Endodermal cell (in vitro differentiated cells): ENCODE data around the gene CCDC152. TPM values are rescaled to one million over a fixed set of nuclear protein-coding genes. Genes with fewer than 3 reads are reported as not detected.

Experiments
- DNase-seq: peaks from one replicate; pipeline ENCODE4 v3.0.0-alpha.2; 2017
- H3K27ac ChIP-seq: 2 replicates; pipeline ENCODE4 v1.5.1; 2013; ENCODE audit warnings: mild to moderate bottlenecking, low read depth, low read length, moderate library complexity
- H3K27me3 ChIP-seq: 2 replicates; pipeline ENCODE4 v1.6.1; 2013; ENCODE audit warnings: mild to moderate bottlenecking, low read length, moderate library complexity; ENCODE audit not compliant: insufficient read depth, control insufficient read depth, poor library complexity, severe bottlenecking
- H3K36me3 ChIP-seq: 2 replicates; pipeline ENCODE4 v1.7.0; 2013; ENCODE audit warnings: mild to moderate bottlenecking, low read length, moderate library complexity; ENCODE audit not compliant: control insufficient read depth, insufficient read depth
- H3K4me1 ChIP-seq: one replicate; pipeline ENCODE4 v1.7.0; 2013; ENCODE audit warnings: low read length; ENCODE audit not compliant: control insufficient read depth, insufficient read depth
- H3K4me3 ChIP-seq: 2 replicates; pipeline ENCODE4 v1.5.1; 2013; ENCODE audit warnings: mild to moderate bottlenecking, low read length, moderate library complexity
- H3K9ac ChIP-seq: 2 replicates; pipeline ENCODE4 v1.6.1; 2013; ENCODE audit warnings: mild to moderate bottlenecking, low read length, moderate library complexity; ENCODE audit not compliant: poor library complexity, severe bottlenecking; ENCODE audit errors: extremely low read depth
- H3K9me3 ChIP-seq: 2 replicates; pipeline ENCODE4 v1.6.1; 2013; ENCODE audit warnings: mild to moderate bottlenecking, low read length, moderate library complexity; ENCODE audit not compliant: control insufficient read depth
- H3K27ac Mint-ChIP-seq: 2 replicates; pipeline ENCODE4 v1.8.0; 2020; ENCODE audit warnings: mixed read lengths
- H3K27me3 Mint-ChIP-seq: 2 replicates; pipeline ENCODE4 v1.8.0; 2021; ENCODE audit warnings: mild to moderate bottlenecking, mixed read lengths; ENCODE audit not compliant: insufficient read depth
- H3K36me3 Mint-ChIP-seq: 2 replicates; pipeline ENCODE4 v1.8.0; 2020; ENCODE audit warnings: low read depth, mixed read lengths
- H3K4me1 Mint-ChIP-seq: 2 replicates; pipeline ENCODE4 v1.8.0; 2020; ENCODE audit warnings: mixed read lengths
- H3K4me3 Mint-ChIP-seq: 2 replicates; pipeline ENCODE4 v1.8.0; 2020; ENCODE audit warnings: mild to moderate bottlenecking, moderate library complexity, mixed read lengths
- H3K9me3 Mint-ChIP-seq: 2 replicates; pipeline ENCODE4 v1.8.0; 2020; ENCODE audit warnings: mild to moderate bottlenecking, mixed read lengths
- WGBS, 2 experiments: methylation state at CpG; one replicate each; pipeline versions ENCODE4 v1.1.5 to v1.1.7; 2013; ENCODE audit warnings: missing lambda C conversion rate in 2 of 2, mixed read lengths in 1 of 2; ENCODE audit not compliant: insufficient coverage in 1 of 2, insufficient read length in 1 of 2; 5-methylcytosine and 5-hydroxymethylcytosine counted together
- total RNA-seq, 2 donors: library from RNA; stranded (reverse); fragmentation: NEBNext Ultra II Directional in 1 of 2; extraction: Animal tissue kit (Norgen Biotek cat#: 25700) in 1 of 2; gene quantifications; 2 replicates in 1 of 2; 3 replicates in 1 of 2; pipeline ENCODE4 v1.2.1, GENCODE V29; 2021
- TF ChIP-seq, protein P1 (sequence below): fragments of 200-600 bp; sonication (generic); conservative IDR thresholded peaks from 2 replicates; pipeline ENCODE4 v1.5.0; 2021; ENCODE audit warnings: antibody characterized with exemption, mild to moderate bottlenecking

The CCDC152 gene
- total RNA-seq, 2 donors from 2014 or later, result 4.7 to 13.9 TPM

DNA sequence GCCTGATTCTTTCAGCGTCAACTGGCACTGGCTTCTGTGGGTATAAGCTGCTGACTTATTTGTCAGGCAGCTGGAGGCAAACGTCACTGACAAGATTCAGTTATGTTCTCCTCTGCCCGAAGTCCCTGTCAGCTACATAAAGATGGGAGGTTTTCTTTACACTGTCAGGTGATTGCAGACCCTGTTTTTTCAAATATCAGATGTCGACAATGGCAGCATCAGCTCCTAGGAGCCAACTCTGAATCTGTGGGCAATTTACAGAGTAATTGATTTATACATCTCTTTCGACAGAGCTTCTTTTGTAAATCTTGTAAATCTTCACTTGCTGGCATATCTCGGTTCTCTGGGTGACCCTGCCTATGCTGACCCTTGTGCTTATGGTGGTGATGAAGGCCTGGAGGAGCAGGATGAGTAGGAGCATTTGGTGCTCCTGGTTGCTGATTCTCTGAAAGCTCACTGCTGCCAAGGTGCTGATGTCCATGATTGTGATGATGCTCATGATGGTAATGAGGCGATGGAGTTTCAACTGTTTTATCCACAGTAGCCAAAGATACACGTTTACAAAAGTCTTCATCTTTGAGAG is 44.2 kb downstream of the CCDC152 start:
- TF ChIP-seq, protein P1, sequence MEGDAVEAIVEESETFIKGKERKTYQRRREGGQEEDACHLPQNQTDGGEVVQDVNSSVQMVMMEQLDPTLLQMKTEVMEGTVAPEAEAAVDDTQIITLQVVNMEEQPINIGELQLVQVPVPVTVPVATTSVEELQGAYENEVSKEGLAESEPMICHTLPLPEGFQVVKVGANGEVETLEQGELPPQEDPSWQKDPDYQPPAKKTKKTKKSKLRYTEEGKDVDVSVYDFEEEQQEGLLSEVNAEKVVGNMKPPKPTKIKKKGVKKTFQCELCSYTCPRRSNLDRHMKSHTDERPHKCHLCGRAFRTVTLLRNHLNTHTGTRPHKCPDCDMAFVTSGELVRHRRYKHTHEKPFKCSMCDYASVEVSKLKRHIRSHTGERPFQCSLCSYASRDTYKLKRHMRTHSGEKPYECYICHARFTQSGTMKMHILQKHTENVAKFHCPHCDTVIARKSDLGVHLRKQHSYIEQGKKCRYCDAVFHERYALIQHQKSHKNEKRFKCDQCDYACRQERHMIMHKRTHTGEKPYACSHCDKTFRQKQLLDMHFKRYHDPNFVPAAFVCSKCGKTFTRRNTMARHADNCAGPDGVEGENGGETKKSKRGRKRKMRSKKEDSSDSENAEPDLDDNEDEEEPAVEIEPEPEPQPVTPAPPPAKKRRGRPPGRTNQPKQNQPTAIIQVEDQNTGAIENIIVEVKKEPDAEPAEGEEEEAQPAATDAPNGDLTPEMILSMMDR, result no peak
- Histone ChIP-seq H3K27me3 (no peaks in the 10 kb centered on the region), H3K9me3 (no peaks in the 10 kb centered on the region), H3K4me1 (no peaks in the 10 kb centered on the region), H3K27ac (no peak overlapping the region), H3K9ac (no peak overlapping the region), H3K36me3 (peaks cover 5% of the 10 kb centered on the region), H3K4me3 (no peak overlapping the region)
- no peak overlapping the region for H3K4me3 Mint-ChIP-seq
- H3K4me1 Mint-ChIP-seq, result no peaks in the 10 kb centered on the region
- H3K27me3 Mint-ChIP-seq, result no peaks in the 10 kb centered on the region
- DNase-seq, result no peak
- H3K27ac Mint-ChIP-seq, result no peak overlapping the region
- H3K9me3 Mint-ChIP-seq, result peaks cover 7% of the 10 kb centered on the region
- 90 to 100% methylated on average over 3 to 8 of the region's 8 CpGs for WGBS, 2 experiments
- peaks cover 39% of the 10 kb centered on the region for H3K36me3 Mint-ChIP-seq

DNA sequence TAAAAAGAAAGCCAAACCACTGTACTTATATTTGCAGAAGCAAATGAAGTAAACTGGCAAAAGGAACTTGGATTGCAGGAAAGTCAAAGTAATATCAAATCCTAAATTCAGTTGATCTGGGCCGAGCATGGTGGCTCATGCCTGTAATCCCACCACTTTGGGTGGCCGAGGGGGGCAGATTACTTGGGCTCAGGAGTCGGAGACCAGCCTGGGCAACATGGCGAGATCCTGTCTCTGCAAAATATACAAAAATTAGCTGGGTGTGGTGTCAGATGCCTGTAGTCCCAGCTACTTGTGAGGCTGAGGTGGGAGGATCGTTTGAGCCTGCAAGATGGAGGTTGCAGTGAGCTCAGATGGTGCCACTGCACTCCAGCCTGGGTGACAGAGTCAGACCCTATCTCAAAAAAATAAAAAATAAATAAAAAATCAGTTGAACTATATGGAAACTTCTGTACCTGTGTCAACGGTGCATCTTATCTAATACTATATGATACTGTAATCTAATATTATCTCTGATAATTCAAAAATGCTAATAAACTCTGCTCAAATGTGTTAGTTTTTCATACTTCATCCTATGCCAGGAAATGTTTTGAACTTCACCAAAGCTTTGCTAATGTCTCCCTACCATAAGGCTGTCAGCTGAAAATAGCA is 45.0 kb downstream of the CCDC152 start:
- Mint-ChIP-seq H3K4me3 (no peak overlapping the region), H3K27ac (no peak overlapping the region), H3K27me3 (no peaks in the 10 kb centered on the region), H3K9me3 (peaks cover 7% of the 10 kb centered on the region), H3K4me1 (no peaks in the 10 kb centered on the region), H3K36me3 (peaks cover 47% of the 10 kb centered on the region)
- DNase-seq, result no peak
- WGBS, 2 experiments, result 93% methylated on average over 5 to 6 of the region's 6 CpGs
- Histone ChIP-seq H3K9me3 (no peaks in the 10 kb centered on the region), H3K4me1 (no peaks in the 10 kb centered on the region), H3K27me3 (no peaks in the 10 kb centered on the region), H3K36me3 (peaks cover 13% of the 10 kb centered on the region), H3K9ac (no peak overlapping the region), H3K27ac (no peak overlapping the region), H3K4me3 (no peak overlapping the region)
- TF ChIP-seq, protein P1, result no peak

DNA sequence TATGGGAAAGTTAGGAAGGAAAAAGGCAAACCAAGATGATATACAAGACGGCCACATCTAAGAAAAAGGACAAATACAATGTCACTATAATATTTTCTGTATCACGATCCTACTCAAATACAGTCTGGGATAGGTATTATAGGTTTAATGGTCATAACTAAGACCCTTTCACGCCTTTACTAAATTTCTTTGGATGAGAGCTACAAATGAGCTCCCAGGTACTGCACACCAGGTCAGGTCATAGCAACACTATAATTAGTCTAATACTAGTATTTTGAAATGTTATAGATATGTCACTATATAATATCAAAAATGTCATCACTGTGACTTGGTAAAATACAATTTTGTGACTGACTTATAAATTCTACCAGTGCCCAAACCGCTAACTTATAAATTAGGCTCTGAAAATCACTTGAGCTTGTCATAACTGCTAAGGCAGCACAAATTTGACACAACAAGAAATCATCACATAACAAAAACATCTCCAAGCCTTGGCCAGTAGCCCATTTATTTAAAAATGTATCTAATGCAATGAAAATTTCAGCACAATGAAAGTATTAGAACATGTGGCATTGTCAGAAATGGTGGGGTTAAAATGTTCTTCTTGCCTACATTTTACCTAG is 48.2 kb downstream of the CCDC152 start:
- no peak overlapping the region for H3K4me3 Mint-ChIP-seq
- no peak overlapping the region for H3K4me3 ChIP-seq
- TF ChIP-seq, protein P1, result no peak
- H3K9me3 Mint-ChIP-seq, result no peaks in the 10 kb centered on the region
- H3K27me3 Mint-ChIP-seq, result no peaks in the 10 kb centered on the region
- H3K27me3 ChIP-seq, result no peaks in the 10 kb centered on the region
- 99% methylated on average over 3 of the region's 4 CpGs; no CpG with 5 or more reads in 1 of the 2 experiments for WGBS, 2 experiments
- no peak overlapping the region for H3K27ac Mint-ChIP-seq
- no peak for DNase-seq
- no peak overlapping the region for H3K9ac ChIP-seq
- no peaks in the 10 kb centered on the region for H3K4me1 ChIP-seq
- peaks cover 14% of the 10 kb centered on the region for H3K36me3 ChIP-seq
- peaks cover 59% of the 10 kb centered on the region for H3K36me3 Mint-ChIP-seq
- no peak overlapping the region for H3K27ac ChIP-seq
- H3K4me1 Mint-ChIP-seq, result peaks cover 14% of the 10 kb centered on the region
- no peaks in the 10 kb centered on the region for H3K9me3 ChIP-seq
